Measurements from ENCODE around the gene CHRNA9. TPM values are rescaled to one million over a fixed set of nuclear protein-coding genes. Genes with fewer than 3 reads are reported as not detected.

CHRNA9 gene, protein sequence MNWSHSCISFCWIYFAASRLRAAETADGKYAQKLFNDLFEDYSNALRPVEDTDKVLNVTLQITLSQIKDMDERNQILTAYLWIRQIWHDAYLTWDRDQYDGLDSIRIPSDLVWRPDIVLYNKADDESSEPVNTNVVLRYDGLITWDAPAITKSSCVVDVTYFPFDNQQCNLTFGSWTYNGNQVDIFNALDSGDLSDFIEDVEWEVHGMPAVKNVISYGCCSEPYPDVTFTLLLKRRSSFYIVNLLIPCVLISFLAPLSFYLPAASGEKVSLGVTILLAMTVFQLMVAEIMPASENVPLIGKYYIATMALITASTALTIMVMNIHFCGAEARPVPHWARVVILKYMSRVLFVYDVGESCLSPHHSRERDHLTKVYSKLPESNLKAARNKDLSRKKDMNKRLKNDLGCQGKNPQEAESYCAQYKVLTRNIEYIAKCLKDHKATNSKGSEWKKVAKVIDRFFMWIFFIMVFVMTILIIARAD
- not detected in 2 replicates for total RNA-seq
- total RNA-seq (2013) = 0.12 TPM
- polyA plus RNA-seq = 0.07 and 0.65 TPM in 2 replicates
- not detected in 2 replicates for polyA minus RNA-seq

DNA sequence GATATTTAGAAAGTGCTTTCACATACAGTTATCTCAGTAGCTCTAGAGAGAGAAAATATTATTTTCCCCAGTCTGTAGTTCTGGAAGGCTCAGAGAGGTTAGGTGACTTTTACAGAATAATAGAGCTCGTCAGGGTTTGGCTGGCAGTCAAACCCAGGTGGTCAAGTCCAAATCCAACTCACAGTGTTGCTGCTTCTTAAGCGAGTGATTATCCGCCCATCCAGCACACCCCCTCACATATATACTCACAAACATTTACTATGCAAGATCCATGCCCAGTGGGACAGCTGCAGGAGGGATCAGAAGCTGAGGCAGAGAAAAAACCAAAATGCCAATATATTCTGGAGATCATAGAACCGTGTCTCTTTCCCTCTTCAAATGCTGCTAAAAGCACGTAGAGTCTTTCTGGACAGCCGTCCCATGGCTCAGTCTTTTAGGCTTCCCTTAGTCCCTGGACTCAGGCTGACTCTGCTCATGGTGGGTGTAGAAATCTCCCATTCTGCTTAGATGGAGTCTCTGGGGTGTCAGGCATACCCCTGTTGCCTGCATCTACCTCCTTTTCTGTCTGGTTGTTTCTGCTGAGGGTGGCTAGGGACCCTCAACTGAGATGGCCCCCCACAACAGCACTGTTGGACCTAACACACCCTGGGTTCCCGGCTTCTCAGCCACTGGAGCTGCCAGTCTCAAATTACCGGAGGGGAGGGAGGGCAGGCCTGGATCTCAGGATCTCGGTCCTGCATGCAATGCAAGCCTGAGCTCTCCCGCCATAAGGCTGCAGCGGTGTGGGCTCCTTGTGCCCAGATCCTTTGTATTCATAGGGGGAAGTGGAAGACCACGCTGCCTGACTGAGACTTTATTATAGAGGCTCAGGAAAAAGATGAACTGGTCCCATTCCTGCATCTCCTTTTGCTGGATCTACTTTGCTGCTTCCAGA, at the start of gene CHRNA9:
Gene CHRNA9 (plus strand): TSS at position 743 of the 934 bp plus-strand sequence. CDS start 135 bp downstream, at position 878.
- ATAC-seq (ENCODE audit: low read depth) (no peak), DNase-seq (no peak)
- Histone ChIP-seq H3K9ac (ENCODE audit: low read length) (no peak within 1 kb of the TSS), H2AFZ (ENCODE audit: insufficient read depth, low read depth, low read length, poor library complexity, severe bottlenecking) (no peak within 1 kb of the TSS), H4K20me1 (ENCODE audit: control insufficient read depth, insufficient read depth, low read length, poor library complexity, severe bottlenecking) (no peaks in the 10 kb centered on the region), H3K4me3 (ENCODE audit: control extremely low read depth in 1 of 5, extremely low read depth in 1 of 5, insufficient read depth in 1 of 5, low read depth in 2 of 5, low read length in 4 of 5) (no peak within 1 kb of the TSS), H3K36me3 (replicated peaks in 1 of 2; ENCODE audit: control extremely low read depth in 1 of 2, control insufficient read depth in 1 of 2, extremely low read depth in 1 of 2, insufficient read depth in 2 of 2, low read length in 1 of 2) (no peaks in the 10 kb centered on the region), H3K27ac (ENCODE audit: low read length in 2 of 2) (no peak within 1 kb of the TSS), H3K9me3 (ENCODE audit: control extremely low read depth in 1 of 3, control insufficient read depth in 2 of 3, insufficient read depth in 1 of 3, low read length in 2 of 3) (no peaks in the 10 kb centered on the region), H3K79me2 (ENCODE audit: control insufficient read depth, insufficient read depth, low read length) (no peaks in the 10 kb centered on the region), H3K4me1 (ENCODE audit: control insufficient read depth in 2 of 2, insufficient read depth in 2 of 2, low read length in 2 of 2) (no peaks in the 10 kb centered on the region), H3K4me2 (replicated peaks; ENCODE audit: low read depth, low read length, poor library complexity, severe bottlenecking) (no peak within 1 kb of the TSS), H3K27me3 (replicated peaks in 1 of 4; ENCODE audit: control extremely low read depth in 1 of 4, control insufficient read depth in 3 of 4, insufficient read depth in 4 of 4, low read length in 3 of 4) (peaks cover 0 to 4% (median 0%) of the 10 kb centered on the region in 4 experiments)
- POLR2A ChIA-PET = interaction anchor here (0.7 kb wide), 1 partner anchor 338 kb away, joined by 5 read pairs; no protein-coding TSS in a partner anchor
- CTCF ChIA-PET = interaction anchor here (1.0 to 2.1 kb wide), 2 partner anchors 9 to 18 kb away, joined by 4 to 13 read pairs; no protein-coding TSS in a partner anchor
- Mint-ChIP-seq H3K27ac (no peak within 1 kb of the TSS), H3K4me3 (no peak within 1 kb of the TSS), H3K9me3 (ENCODE audit: insufficient read depth) (no peaks in the 10 kb centered on the region), H3K4me1 (no peaks in the 10 kb centered on the region), H3K27me3 (peaks cover 14% of the 10 kb centered on the region)
- intact Hi-C loops (cut with micrococcal nuclease) = no loop called here
- TF ChIP-seq EZH2 (IDR thresholded peaks at IDR 0.05; ENCODE audit: borderline replicate concordance, insufficient read depth, low read depth, low read length, poor library complexity, severe bottlenecking) = no peak
- TF ChIP-seq, protein P1, sequence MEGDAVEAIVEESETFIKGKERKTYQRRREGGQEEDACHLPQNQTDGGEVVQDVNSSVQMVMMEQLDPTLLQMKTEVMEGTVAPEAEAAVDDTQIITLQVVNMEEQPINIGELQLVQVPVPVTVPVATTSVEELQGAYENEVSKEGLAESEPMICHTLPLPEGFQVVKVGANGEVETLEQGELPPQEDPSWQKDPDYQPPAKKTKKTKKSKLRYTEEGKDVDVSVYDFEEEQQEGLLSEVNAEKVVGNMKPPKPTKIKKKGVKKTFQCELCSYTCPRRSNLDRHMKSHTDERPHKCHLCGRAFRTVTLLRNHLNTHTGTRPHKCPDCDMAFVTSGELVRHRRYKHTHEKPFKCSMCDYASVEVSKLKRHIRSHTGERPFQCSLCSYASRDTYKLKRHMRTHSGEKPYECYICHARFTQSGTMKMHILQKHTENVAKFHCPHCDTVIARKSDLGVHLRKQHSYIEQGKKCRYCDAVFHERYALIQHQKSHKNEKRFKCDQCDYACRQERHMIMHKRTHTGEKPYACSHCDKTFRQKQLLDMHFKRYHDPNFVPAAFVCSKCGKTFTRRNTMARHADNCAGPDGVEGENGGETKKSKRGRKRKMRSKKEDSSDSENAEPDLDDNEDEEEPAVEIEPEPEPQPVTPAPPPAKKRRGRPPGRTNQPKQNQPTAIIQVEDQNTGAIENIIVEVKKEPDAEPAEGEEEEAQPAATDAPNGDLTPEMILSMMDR (IDR thresholded peaks at IDR 0.05) = no peak
- WGBS (ENCODE audit: insufficient coverage) = 86% methylated on average over 9 of the region's 12 CpGs
